Measurements from ENCODE around the gene NDUFS4.

DNA sequence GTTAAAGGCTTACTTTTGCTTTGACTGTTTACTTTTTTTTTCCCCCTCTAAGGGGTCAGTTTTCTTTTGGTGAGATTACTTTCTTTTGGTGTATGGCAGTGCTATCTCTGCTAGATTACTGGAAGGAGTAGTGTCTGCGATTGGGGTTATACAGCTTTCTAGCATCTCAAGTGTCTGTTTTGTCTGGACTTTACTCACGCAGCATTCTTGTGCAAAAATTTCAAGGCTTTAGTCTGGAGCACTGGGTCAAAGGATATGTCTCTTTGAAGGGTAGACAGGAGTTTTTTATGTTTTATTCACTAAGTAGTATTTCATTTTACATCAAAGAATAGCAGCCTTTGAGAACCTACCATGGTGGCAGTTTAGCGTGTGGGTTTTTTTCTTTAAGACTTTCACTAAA, 52.6 kb downstream of the NDUFS4 start:
- TF ChIP-seq, protein P1, sequence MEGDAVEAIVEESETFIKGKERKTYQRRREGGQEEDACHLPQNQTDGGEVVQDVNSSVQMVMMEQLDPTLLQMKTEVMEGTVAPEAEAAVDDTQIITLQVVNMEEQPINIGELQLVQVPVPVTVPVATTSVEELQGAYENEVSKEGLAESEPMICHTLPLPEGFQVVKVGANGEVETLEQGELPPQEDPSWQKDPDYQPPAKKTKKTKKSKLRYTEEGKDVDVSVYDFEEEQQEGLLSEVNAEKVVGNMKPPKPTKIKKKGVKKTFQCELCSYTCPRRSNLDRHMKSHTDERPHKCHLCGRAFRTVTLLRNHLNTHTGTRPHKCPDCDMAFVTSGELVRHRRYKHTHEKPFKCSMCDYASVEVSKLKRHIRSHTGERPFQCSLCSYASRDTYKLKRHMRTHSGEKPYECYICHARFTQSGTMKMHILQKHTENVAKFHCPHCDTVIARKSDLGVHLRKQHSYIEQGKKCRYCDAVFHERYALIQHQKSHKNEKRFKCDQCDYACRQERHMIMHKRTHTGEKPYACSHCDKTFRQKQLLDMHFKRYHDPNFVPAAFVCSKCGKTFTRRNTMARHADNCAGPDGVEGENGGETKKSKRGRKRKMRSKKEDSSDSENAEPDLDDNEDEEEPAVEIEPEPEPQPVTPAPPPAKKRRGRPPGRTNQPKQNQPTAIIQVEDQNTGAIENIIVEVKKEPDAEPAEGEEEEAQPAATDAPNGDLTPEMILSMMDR (IDR thresholded peaks at IDR 0.05; ENCODE audit: poor library complexity): no peak
- TF ChIP-seq EZH2phosphoT487 (IDR thresholded peaks at IDR 0.05; ENCODE audit: low read depth, severe bottlenecking, unreplicated experiment): no peak
